ENCODE data around the gene IDI2.

IDI2 gene

GRCh38 chr10:987870-988666 is 37.6 kb downstream of the IDI2 start, which contains the start of gene GTPBP4:
Gene GTPBP4 (plus strand): TSS chr10:988434. CDS start chr10:988480, 46 bp downstream.
- peak; percentile 96 for DNase-seq
- in situ Hi-C loops (cut with HindIII; ENCODE audit: low pct_ligation_motif_present, low pct_unique_long_range_greater_than_20kb, low sequenced_read_pairs), result no loop called here

GRCh38 chr10:987620-987869 is 38.1 kb downstream of the IDI2 start:
- no peak for DNase-seq
- in situ Hi-C loops (cut with HindIII; ENCODE audit: low pct_ligation_motif_present, low pct_unique_long_range_greater_than_20kb, low sequenced_read_pairs), result no loop called here

- in situ Hi-C loops (cut with HindIII; ENCODE audit: low pct_ligation_motif_present, low pct_unique_long_range_greater_than_20kb, low sequenced_read_pairs), result no loop called here
Measured at GRCh38 chr10:986881-987619, 38.6 kb downstream of the IDI2 start.

GRCh38 chr10:986137-986825 is 39.4 kb downstream of the IDI2 start:
- in situ Hi-C loops (cut with HindIII; ENCODE audit: low pct_ligation_motif_present, low pct_unique_long_range_greater_than_20kb, low sequenced_read_pairs), result no loop called here
- DNase-seq, result peak; percentile 65

More at GRCh38 chr10:986881-987619, 38.6 kb downstream of the IDI2 start:
- peak; percentile 84 for DNase-seq

- no peak for DNase-seq
- in situ Hi-C loops (cut with HindIII; ENCODE audit: low pct_ligation_motif_present, low pct_unique_long_range_greater_than_20kb, low sequenced_read_pairs), result no loop called here
Measured at GRCh38 chr10:985361-985760, 40.3 kb downstream of the IDI2 start.

GRCh38 chr10:983971-984655 is 41.5 kb downstream of the IDI2 start:
- DNase-seq, result no peak
- in situ Hi-C loops (cut with HindIII; ENCODE audit: low pct_ligation_motif_present, low pct_unique_long_range_greater_than_20kb, low sequenced_read_pairs), result no loop called here

GRCh38 chr10:983401-983800 is 42.3 kb downstream of the IDI2 start:
- no peak for DNase-seq
- in situ Hi-C loops (cut with HindIII; ENCODE audit: low pct_ligation_motif_present, low pct_unique_long_range_greater_than_20kb, low sequenced_read_pairs), result no loop called here

- no peak for DNase-seq
- in situ Hi-C loops (cut with HindIII; ENCODE audit: low pct_ligation_motif_present, low pct_unique_long_range_greater_than_20kb, low sequenced_read_pairs), result no loop called here
Measured at GRCh38 chr10:980468-981093, 45.1 kb downstream of the IDI2 start.

- no peak for DNase-seq
- in situ Hi-C loops (cut with HindIII; ENCODE audit: low pct_ligation_motif_present, low pct_unique_long_range_greater_than_20kb, low sequenced_read_pairs), result no loop called here
Measured at GRCh38 chr10:978826-979421, 46.7 kb downstream of the IDI2 start.

- in situ Hi-C loops (cut with HindIII; ENCODE audit: low pct_ligation_motif_present, low pct_unique_long_range_greater_than_20kb, low sequenced_read_pairs), result no loop called here
- no peak for DNase-seq
Measured at GRCh38 chr10:976316-976715, 49.3 kb downstream of the IDI2 start.

- no peak for DNase-seq
- in situ Hi-C loops (cut with HindIII; ENCODE audit: low pct_ligation_motif_present, low pct_unique_long_range_greater_than_20kb, low sequenced_read_pairs), result no loop called here
Measured at GRCh38 chr10:974785-975074, 50.9 kb downstream of the IDI2 start.

GRCh38 chr10:974038-974784 is 51.4 kb downstream of the IDI2 start:
- in situ Hi-C loops (cut with HindIII; ENCODE audit: low pct_ligation_motif_present, low pct_unique_long_range_greater_than_20kb, low sequenced_read_pairs), result no loop called here
- peak; percentile 82 for DNase-seq

- in situ Hi-C loops (cut with HindIII; ENCODE audit: low pct_ligation_motif_present, low pct_unique_long_range_greater_than_20kb, low sequenced_read_pairs), result no loop called here
- no peak for DNase-seq
Measured at GRCh38 chr10:972763-973162, 52.9 kb downstream of the IDI2 start.

- in situ Hi-C loops (cut with HindIII; ENCODE audit: low pct_ligation_motif_present, low pct_unique_long_range_greater_than_20kb, low sequenced_read_pairs), result no loop called here
- no peak for DNase-seq
Measured at GRCh38 chr10:971613-972012, 54.0 kb downstream of the IDI2 start.

- in situ Hi-C loops (cut with HindIII; ENCODE audit: low pct_ligation_motif_present, low pct_unique_long_range_greater_than_20kb, low sequenced_read_pairs), result no loop called here
- DNase-seq, result peak; percentile 31
Measured at GRCh38 chr10:971150-971542, 54.5 kb downstream of the IDI2 start.

GRCh38 chr10:970311-971149 is 55.1 kb downstream of the IDI2 start:
- in situ Hi-C loops (cut with HindIII; ENCODE audit: low pct_ligation_motif_present, low pct_unique_long_range_greater_than_20kb, low sequenced_read_pairs), result no loop called here
- DNase-seq, result no peak

Measured in ACHN (cell line).